ENCODE data around the gene COX19. TPM values are rescaled to one million over a fixed set of nuclear protein-coding genes. Genes with fewer than 3 reads are reported as not detected.

COX19 gene
- total and polyA plus RNA-seq, 4 donors, result 5.6 to 17.0 (median 8.0) TPM

GRCh38 chr7:968205-969105, 6.9 kb downstream of the COX19 start:
- H3K27me3 ChIP-seq (ENCODE audit: control insufficient read depth in 3 of 3, insufficient read depth in 3 of 3, low read length in 2 of 3), result no peaks in the 10 kb centered on the region
- H3K27ac ChIP-seq (ENCODE audit: low read depth in 1 of 2, low read length in 1 of 2), result no peak overlapping the region
- peaks cover 13 to 38% (median 27%) of the 10 kb centered on the region in 4 donors for H3K36me3 ChIP-seq (ENCODE audit: control insufficient read depth in 4 of 4, insufficient read depth in 4 of 4, low read length in 4 of 4)
- no peak overlapping the region for H3K4me3 ChIP-seq
- 89 to 91% methylated on average over 24 of the region's 24 CpGs for WGBS, 2 donors
- TF ChIP-seq, protein P1, sequence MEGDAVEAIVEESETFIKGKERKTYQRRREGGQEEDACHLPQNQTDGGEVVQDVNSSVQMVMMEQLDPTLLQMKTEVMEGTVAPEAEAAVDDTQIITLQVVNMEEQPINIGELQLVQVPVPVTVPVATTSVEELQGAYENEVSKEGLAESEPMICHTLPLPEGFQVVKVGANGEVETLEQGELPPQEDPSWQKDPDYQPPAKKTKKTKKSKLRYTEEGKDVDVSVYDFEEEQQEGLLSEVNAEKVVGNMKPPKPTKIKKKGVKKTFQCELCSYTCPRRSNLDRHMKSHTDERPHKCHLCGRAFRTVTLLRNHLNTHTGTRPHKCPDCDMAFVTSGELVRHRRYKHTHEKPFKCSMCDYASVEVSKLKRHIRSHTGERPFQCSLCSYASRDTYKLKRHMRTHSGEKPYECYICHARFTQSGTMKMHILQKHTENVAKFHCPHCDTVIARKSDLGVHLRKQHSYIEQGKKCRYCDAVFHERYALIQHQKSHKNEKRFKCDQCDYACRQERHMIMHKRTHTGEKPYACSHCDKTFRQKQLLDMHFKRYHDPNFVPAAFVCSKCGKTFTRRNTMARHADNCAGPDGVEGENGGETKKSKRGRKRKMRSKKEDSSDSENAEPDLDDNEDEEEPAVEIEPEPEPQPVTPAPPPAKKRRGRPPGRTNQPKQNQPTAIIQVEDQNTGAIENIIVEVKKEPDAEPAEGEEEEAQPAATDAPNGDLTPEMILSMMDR (IDR thresholded peaks at IDR 0.05; ENCODE audit: control extremely low read depth, extremely low read depth), result no peak
- H3K4me1 ChIP-seq (ENCODE audit: control insufficient read depth in 5 of 5, insufficient read depth in 5 of 5, low read length in 5 of 5), result peaks cover 0 to 12% (median 3%) of the 10 kb centered on the region in 5 donors
- DNase-seq (no peak), ATAC-seq (ENCODE audit: insufficient read depth, low FRiP score) (no peak)
- no peaks in the 10 kb centered on the region for H3K9me3 ChIP-seq (ENCODE audit: control insufficient read depth in 4 of 4, insufficient read depth in 3 of 4, low read length in 3 of 4)
- no peak overlapping the region for H3K9ac ChIP-seq (ENCODE audit: insufficient read depth in 1 of 2, low read length in 2 of 2)

GRCh38 chr7:967361-968082, 7.8 kb downstream of the COX19 start:
- TF ChIP-seq, protein P1 (IDR thresholded peaks at IDR 0.05; ENCODE audit: control extremely low read depth, extremely low read depth), result no peak
- no peak for DNase-seq
- Histone ChIP-seq H3K27ac (ENCODE audit: low read depth in 1 of 2, low read length in 1 of 2) (no peak overlapping the region), H3K9me3 (ENCODE audit: control insufficient read depth in 4 of 4, insufficient read depth in 3 of 4, low read length in 3 of 4) (peaks cover 0 to under 1% (median 0%) of the 10 kb centered on the region in 4 donors), H3K27me3 (ENCODE audit: control insufficient read depth in 3 of 3, insufficient read depth in 3 of 3, low read length in 2 of 3) (no peaks in the 10 kb centered on the region), H3K36me3 (ENCODE audit: control insufficient read depth in 4 of 4, insufficient read depth in 4 of 4, low read length in 4 of 4) (peaks cover 9 to 37% (median 25%) of the 10 kb centered on the region in 4 donors), H3K4me1 (ENCODE audit: control insufficient read depth in 5 of 5, insufficient read depth in 5 of 5, low read length in 5 of 5) (peaks cover 0 to 15% (median 3%) of the 10 kb centered on the region in 5 donors), H3K9ac (ENCODE audit: insufficient read depth in 1 of 2, low read length in 2 of 2) (no peak overlapping the region), H3K4me3 (no peak overlapping the region)
- ATAC-seq (ENCODE audit: insufficient read depth, low FRiP score), result no peak
- WGBS, 2 donors, result 93% methylated on average over 39 of the region's 39 CpGs

DNA sequence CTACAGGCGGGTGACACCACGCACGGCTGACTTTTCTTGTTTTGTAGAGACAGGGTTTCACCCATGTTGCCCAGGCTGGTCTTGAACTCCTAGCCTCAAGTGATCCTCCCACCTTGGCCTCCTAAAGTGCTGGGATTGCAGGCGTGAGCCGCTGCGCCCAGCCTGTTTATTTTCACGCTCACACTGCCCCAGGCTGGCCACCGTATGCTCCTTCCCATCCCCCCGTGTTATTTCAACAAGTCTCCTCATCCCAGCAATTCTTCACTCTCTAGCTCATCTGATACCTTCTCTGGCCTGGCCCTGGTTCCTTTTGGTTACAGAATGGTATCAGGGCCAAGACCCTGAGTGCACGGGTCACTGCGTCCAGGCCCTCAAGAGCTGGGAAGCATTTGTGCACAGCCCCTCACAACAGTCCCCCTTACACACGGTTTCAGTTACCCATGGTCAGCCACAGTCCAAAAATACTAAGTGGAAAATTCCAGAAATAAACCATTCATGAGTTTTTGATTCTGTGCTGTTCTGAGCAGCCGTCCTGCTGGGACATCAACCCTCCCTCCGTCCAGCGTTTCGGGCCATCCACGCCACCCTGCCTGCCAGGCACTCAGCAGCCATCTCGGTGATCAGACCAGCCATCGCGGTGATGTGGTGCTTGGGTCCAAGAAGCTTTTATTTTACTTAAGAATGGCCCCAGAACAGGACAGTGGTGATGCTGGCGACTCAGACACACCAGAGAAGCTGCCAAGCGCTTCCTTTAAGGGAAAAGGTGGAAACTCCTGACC, 8.9 kb downstream of the COX19 start:
- H3K27ac ChIP-seq (ENCODE audit: low read depth in 1 of 2, low read length in 1 of 2), result no peak overlapping the region
- H3K4me3 ChIP-seq, result no peak overlapping the region
- DNase-seq (no peak), ATAC-seq (ENCODE audit: insufficient read depth, low FRiP score) (no peak)
- H3K9ac ChIP-seq (ENCODE audit: insufficient read depth in 1 of 2, low read length in 2 of 2), result no peak overlapping the region
- TF ChIP-seq, protein P1 (IDR thresholded peaks at IDR 0.05; ENCODE audit: control extremely low read depth, extremely low read depth), result no peak
- H3K36me3 ChIP-seq (ENCODE audit: control insufficient read depth in 4 of 4, insufficient read depth in 4 of 4, low read length in 4 of 4), result peaks cover 6 to 31% (median 21%) of the 10 kb centered on the region in 4 donors
- H3K9me3 ChIP-seq (ENCODE audit: control insufficient read depth in 4 of 4, insufficient read depth in 3 of 4, low read length in 3 of 4), result peaks cover 0 to 4% (median 0%) of the 10 kb centered on the region in 4 donors
- 80 to 87% methylated on average over 22 of the region's 22 CpGs for WGBS, 2 donors
- no peaks in the 10 kb centered on the region for H3K27me3 ChIP-seq (ENCODE audit: control insufficient read depth in 3 of 3, insufficient read depth in 3 of 3, low read length in 2 of 3)
- H3K4me1 ChIP-seq (ENCODE audit: control insufficient read depth in 5 of 5, insufficient read depth in 5 of 5, low read length in 5 of 5), result peaks cover 0 to 12% (median 3%) of the 10 kb centered on the region in 5 donors

Data from lung (tissue), 12 donors.